HG03060 (cell line): ENCODE results near the gene ADK.

ENCODE experiments used
- ATAC-seq: cut with Tn5 transposase; IDR thresholded peaks from one replicate; pipeline ENCODE4 v1.9.1; 2021; ENCODE audit warnings: low read depth, moderate number of reproducible peaks; ENCODE audit not compliant: unreplicated experiment

Gene ADK

GRCh38 chr10:74752371-74753040 lies 601.5 kb downstream of the ADK start:
- ATAC-seq, result no peak

DNA sequence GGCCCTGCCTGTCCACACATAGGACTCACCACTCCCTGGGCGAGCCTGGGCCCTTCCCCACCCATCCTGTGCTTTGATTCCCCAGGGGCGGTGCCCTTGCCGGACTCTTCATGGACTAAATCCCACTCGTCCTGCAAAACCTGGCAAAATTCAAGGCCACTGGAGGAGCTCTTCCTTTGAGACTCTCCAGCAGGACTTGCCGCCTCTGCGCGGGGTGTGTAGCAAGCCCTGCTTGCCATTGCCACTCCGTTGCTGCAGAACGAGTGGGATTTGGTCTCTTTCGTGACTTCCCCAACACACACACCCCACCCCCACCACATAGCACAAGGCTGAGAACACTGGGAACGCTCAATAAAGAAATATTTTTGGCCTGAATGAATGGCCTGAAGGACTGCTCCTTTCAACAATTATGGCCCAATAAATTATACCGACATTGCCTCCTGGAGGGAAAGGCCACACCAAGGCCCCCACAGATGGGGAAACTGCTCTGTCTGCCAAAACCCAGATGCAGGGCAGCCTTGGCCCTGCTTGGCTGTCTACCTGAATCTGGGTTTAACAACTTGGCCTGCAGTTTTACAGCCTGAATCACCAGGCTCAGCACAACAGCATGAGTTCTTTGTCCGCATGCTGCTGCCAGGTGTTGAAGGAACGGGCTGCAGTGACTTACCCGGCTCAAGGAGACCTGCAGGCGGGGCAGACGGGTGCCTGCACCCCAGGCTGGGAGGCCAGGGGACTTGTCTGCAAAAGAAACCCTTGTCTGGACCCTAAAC lies 602.6 kb downstream of the ADK start:
- no peak for ATAC-seq

- ATAC-seq, result no peak
Measured at GRCh38 chr10:74754381-74754821, 603.4 kb downstream of the ADK start.

- no peak for ATAC-seq
Measured at GRCh38 chr10:74755273-74755672, 604.3 kb downstream of the ADK start.
